Upper lobe of left lung (tissue), 4 donors: ENCODE results near the gene RBPMS2.

Experiments
- CTCF ChIP-seq, 6 experiments: fragments of 450-650 bp in 4 of 6; fragments of 200-600 bp in 2 of 6; sonication (generic) in 2 of 6; IDR thresholded peaks; one replicate each; pipeline ENCODE4 v1.5.1; 2016 to 2019; ENCODE audit warnings: antibody characterized with exemption in 6 of 6
- EP300 ChIP-seq, 4 donors: sonication (generic); formaldehyde crosslinking; IDR thresholded peaks; one replicate each; pipeline ENCODE4 v1.5.1; 2017; ENCODE audit warnings: antibody characterized with exemption in 4 of 4, control low read depth in 2 of 4
- POLR2A ChIP-seq, 4 donors: fragments of 450-650 bp; IDR thresholded peaks; one replicate each; pipeline ENCODE4 v1.5.1; 2016 to 2017; ENCODE audit warnings: antibody characterized with exemption in 4 of 4, mild to moderate bottlenecking in 2 of 4

GRCh38 chr15:64775551-64776401 is at the start of gene RBPMS2:
- no peak for TF ChIP-seq EP300 (IDR thresholded peaks at IDR 0.05)
- TF ChIP-seq CTCF (IDR thresholded peaks at IDR 0.05) = no peak
- TF ChIP-seq POLR2A (IDR thresholded peaks at IDR 0.05) = no peak
